HG03175 (cell line): ENCODE results near the gene PCMT1.
A peak's percentile ranks its signal among the peaks of the same experiment; 100 is the strongest.
"Not testable (repeated sequence)": the region's sequence is repeated elsewhere in the genome, so short reads cannot be mapped to it uniquely, and the experiment has no call there.

Experiments
- ATAC-seq: cut with Tn5 transposase; IDR thresholded peaks from one replicate; pipeline ENCODE4 v1.9.1; 2021; ENCODE audit warnings: mild to moderate bottlenecking, moderate library complexity; ENCODE audit not compliant: unreplicated experiment

PCMT1 gene

GRCh38 chr6:149749594-149750135 lies at the start of gene PCMT1:
Gene PCMT1, plus strand, starts transcription at chr6:149749741. Its CDS starts 161 bp downstream, at chr6:149749902.
- peak; percentile 87 for ATAC-seq

GRCh38 chr6:149701714-149702113 lies 47.8 kb upstream of the PCMT1 start:
- ATAC-seq, result no peak

- ATAC-seq, result no peak
Observed at GRCh38 chr6:149711711-149712110, 37.8 kb upstream of the PCMT1 start.

GRCh38 chr6:149714442-149714841 lies 35.1 kb upstream of the PCMT1 start:
- ATAC-seq, result no peak

- no peak for ATAC-seq
Observed at GRCh38 chr6:149716181-149716963, 33.2 kb upstream of the PCMT1 start.

GRCh38 chr6:149717255-149717587 lies 32.3 kb upstream of the PCMT1 start:
- no peak for ATAC-seq

- ATAC-seq, result peak; percentile 95
Observed at GRCh38 chr6:149717588-149718458, 31.7 kb upstream of the PCMT1 start, which contains the start of gene LATS1. Gene LATS1, minus strand, starts transcription at chr6:149718101. Its CDS starts 15,975 bp downstream, at chr6:149702126.

GRCh38 chr6:149719531-149719930 lies 30.0 kb upstream of the PCMT1 start:
- ATAC-seq, result no peak

- no peak for ATAC-seq
Observed at GRCh38 chr6:149723262-149723661, 26.3 kb upstream of the PCMT1 start.

- peak; percentile 53 for ATAC-seq
Observed at GRCh38 chr6:149723771-149724417, 25.6 kb upstream of the PCMT1 start.

- ATAC-seq, result no peak
Observed at GRCh38 chr6:149725785-149726184, 23.8 kb upstream of the PCMT1 start.

GRCh38 chr6:149727793-149728498 lies 21.6 kb upstream of the PCMT1 start:
- no peak for ATAC-seq

GRCh38 chr6:149728499-149729234 lies 20.9 kb upstream of the PCMT1 start:
- ATAC-seq, result no peak

- ATAC-seq, result no peak
Observed at GRCh38 chr6:149729824-149730223, 19.7 kb upstream of the PCMT1 start.

- ATAC-seq, result no peak
Observed at GRCh38 chr6:149733089-149733720, 16.3 kb upstream of the PCMT1 start.

GRCh38 chr6:149734915-149735314 lies 14.6 kb upstream of the PCMT1 start:
- no peak for ATAC-seq

GRCh38 chr6:149745252-149745651 lies 4.3 kb upstream of the PCMT1 start:
- ATAC-seq, result not testable (repeated sequence)

- ATAC-seq, result peak; percentile 54
Observed at GRCh38 chr6:149746147-149746946, 3.2 kb upstream of the PCMT1 start, which contains the start of gene NUP43. Gene NUP43, minus strand, starts transcription at chr6:149746529. Its CDS starts 34 bp downstream, at chr6:149746495.
